Embryonic facial prominence (tissue), 1 donor: Measurements from ENCODE around the gene HYDIN.
"Not testable (repeated sequence)": the region's sequence is repeated elsewhere in the genome, so short reads cannot be mapped to it uniquely, and the experiment has no call there.

Experiments
- DNase-seq: peaks from one replicate; pipeline ENCODE4 v3.0.0-alpha.2; 2016; ENCODE audit errors: extremely low spot score

HYDIN gene

GRCh38 chr16:70999735-71000134, 230.8 kb downstream of the HYDIN start:
- DNase-seq: not testable (repeated sequence)

- not testable (repeated sequence) for DNase-seq
Measured at GRCh38 chr16:70995799-70996198, 234.7 kb downstream of the HYDIN start.

GRCh38 chr16:70992511-70992910, 238.0 kb downstream of the HYDIN start:
- not testable (repeated sequence) for DNase-seq

GRCh38 chr16:70987019-70987715, 243.4 kb downstream of the HYDIN start:
- not testable (repeated sequence) for DNase-seq

DNA sequence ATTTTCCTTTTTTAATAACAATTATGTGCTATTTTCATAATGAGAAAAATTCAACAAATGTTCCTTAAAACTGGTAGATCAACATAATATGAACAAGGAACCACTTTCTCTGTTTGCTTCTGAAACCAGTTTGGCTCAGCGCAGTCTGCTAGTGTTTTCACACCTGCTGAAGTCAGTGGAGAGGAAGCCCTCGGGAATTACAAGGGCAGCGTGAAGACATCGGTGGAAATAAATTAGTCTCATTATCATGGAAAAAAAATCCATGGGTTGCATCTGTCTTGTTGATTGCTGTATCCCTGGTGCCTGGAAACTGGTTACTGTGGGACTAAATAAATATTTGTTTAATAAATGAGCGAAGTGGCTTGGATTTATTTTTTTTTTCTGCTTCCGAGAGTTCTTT, 245.8 kb downstream of the HYDIN start:
- DNase-seq: not testable (repeated sequence)

DNA sequence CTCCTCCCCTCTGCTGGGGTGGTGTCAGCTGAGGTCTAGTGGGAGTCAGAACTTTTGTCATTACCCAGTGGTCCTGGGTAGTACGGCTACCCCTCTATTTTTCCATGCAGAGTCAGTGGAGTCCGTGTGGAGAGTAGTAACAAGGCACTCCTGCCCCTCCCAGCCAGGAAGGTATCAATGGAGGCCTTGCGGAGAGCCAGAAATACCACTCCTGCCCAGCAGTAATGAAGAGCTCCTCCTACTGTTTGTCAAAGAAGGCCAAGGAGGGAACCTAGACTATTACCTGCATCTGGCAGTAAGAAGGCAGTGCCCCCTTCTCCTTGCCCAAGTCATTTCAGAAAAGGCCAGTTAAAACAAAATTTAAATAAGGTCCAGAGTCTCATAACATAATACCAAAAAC, 262.2 kb downstream of the HYDIN start:
- not testable (repeated sequence) for DNase-seq

GRCh38 chr16:70960169-70960568, 270.4 kb downstream of the HYDIN start:
- DNase-seq: not testable (repeated sequence)

DNA sequence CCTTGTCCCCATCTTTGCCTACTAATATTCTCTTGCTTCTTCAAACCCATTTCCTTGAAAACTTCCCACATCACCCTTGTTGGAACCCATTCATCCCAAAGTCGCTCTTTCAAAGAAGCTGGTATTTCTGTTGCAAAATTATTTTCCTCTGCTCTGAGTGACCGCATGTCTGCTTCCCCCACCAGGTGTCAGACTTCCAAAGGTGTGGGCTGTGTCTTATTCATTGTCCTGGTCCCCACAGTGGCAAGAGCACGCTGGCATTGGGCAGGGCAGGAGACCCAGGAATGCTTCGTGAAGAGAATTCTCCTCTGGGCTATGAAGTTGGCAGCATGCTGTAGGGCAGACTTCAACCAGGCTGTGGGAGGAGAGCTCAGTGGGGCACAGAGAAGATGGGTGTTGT, 275.6 kb downstream of the HYDIN start:
- not testable (repeated sequence) for DNase-seq

DNA sequence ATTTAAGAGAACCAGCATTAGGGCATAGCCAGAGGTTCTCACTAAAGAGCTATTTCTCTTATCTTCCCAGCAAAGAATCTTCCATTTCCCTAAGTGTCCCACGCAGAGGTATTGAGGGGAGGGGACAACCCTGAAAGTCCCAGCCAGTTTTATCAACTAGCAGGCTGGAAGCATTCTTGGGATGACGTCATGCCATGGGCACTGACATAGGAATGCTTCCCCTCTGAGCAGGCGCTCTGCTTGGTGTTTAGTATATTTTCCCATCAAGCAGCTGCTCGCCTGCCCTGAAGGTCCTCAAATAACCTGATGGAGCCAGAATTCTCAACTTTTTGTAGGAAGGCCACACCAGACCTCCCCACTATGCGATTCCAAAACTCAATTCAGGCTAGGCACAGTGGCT, 276.7 kb downstream of the HYDIN start:
- not testable (repeated sequence) for DNase-seq

DNA sequence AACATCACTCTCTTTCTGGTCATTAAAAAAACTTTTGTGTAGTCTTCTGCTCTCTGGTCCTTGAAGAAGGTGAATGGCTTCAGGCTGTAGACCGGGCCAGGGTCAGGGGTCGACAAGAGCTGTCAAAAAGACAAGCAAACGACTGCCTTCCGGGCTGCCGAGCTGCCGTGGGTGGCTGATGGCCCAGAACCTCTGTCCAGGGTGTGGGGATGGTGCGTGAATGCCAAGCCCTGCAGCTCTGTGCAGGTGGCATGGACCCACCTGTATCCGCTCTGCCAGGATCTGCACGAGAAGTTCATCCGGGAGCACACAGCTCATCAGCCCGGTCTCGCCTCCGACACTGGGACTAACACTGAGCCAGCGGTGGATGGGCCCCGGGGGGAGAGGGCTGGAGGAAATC, 287.0 kb downstream of the HYDIN start:
- DNase-seq: not testable (repeated sequence)

- not testable (repeated sequence) for DNase-seq
Measured at GRCh38 chr16:70939690-70940359, 290.7 kb downstream of the HYDIN start.

DNA sequence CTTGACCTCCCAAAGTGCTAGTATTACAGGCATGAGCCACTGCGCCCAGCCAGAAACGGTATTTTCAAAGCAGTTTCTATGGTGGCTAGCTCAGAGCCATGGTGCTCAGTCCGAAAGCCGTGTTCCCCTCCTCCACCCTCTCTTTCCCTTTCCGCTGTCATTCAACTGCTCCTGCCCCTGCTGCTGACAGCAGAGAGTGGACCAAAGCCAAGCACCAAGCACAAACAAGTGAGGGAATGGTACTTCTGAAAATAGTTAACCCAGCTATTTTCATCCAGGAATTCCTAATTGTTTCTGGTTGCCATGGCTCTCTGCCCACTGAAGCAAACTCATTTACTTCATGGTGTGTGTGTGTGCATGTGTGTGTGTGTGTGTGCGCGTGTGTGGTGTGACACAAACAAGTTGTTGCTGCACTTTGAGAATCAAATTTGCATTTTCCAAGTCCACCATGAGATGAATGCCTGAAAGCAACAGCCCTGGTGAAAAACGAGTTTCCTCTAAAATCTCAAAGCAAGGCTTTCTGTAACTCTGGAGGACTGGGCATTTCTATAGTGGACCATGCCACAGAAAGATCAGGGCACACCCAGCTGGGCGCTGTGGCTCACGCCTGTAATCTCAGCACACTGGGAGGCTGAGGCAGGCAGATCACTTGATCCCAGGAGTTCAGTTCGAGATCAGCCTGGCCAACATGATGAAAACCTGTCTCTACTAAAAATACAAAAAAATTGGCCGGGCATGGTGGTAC, 293.6 kb downstream of the HYDIN start:
- not testable (repeated sequence) for DNase-seq

DNA sequence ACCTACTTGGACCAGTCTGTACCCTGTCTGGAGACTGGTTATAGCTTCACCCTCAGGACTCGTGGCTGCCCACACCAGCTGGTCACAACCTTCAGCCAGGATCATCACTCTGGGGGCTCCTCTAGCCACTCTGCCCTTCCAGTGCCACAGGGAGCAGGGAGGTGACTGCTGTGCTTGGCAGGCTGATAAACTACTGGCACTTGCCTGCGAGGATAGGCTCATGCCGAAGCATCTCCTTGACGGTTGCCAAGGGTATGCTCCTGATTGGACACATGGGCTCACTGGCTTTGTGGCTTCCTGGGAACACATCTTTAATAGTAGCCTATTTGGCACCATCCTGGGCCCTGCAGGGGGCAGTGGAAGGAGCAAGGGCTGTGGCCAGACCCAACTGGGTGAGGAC, 295.2 kb downstream of the HYDIN start:
- DNase-seq: not testable (repeated sequence)

GRCh38 chr16:70933746-70934145, 296.8 kb downstream of the HYDIN start:
- not testable (repeated sequence) for DNase-seq

DNA sequence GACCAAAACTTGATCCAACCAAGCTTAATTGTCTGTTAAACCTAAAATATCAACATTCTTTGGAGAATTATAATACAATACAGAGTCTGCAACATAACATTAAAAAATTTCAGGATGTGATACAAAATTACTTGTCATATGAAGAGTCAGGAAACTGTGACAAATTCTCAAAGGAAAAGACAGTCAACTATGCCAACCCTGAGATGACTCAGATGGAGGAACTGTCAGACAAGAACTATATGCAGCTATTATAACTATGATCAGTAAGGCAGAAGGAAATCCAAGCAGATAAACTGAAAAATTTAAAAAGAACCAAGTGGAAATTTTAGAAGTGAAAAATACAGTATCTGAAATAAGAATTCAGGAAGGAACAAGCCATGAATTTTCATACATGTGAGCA, 299.8 kb downstream of the HYDIN start:
- not testable (repeated sequence) for DNase-seq

GRCh38 chr16:70922164-70922563, 308.4 kb downstream of the HYDIN start:
- DNase-seq: not testable (repeated sequence)

DNA sequence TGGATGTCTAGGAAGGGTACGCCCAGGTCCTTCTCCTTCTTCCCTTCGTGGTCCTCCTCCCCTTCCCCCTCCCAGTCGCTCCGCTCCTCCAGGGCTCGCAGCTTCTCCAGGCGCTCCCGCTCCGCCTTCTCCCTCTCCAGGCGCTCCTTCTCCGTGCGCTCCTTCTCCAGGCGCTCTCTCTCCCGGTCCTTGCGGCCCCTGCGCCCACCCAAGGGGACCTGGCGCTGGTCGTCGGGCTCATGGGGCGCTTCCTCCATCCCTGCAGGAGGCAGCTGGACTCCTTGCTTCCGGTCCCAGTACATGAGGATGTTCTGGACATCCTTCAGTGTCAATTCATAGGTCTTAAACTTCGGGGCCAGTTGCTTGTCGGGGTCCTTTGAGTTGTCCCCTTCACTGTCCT, 309.9 kb downstream of the HYDIN start:
- not testable (repeated sequence) for DNase-seq

GRCh38 chr16:70888208-70888607, 342.3 kb downstream of the HYDIN start:
- not testable (repeated sequence) for DNase-seq

GRCh38 chr16:70884652-70885051, 345.9 kb downstream of the HYDIN start:
- DNase-seq: not testable (repeated sequence)

DNA sequence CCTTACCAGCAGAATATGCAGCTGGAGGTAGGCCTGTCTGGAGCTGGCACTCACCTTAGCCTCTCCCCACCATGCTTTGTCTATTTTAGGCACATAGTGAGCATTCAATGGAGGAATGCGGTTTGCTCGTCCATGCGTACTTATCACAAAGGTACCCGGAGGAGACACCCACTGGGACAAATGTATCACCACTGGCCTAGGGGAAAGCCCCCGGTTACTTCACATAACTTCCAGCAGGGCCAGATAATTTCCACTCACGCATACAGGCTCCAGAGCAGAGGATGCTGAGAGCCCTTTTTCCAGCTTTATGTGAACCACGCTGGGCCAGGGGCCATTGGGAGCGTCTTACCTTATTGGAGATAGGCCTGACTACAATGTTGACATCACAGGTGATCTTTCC, 348.2 kb downstream of the HYDIN start:
- DNase-seq: not testable (repeated sequence)

GRCh38 chr16:70877895-70878294, 352.6 kb downstream of the HYDIN start:
- DNase-seq: not testable (repeated sequence)

GRCh38 chr16:70876442-70876841, 354.1 kb downstream of the HYDIN start:
- not testable (repeated sequence) for DNase-seq
